Measurements from ENCODE around the gene PNISR.

Gene PNISR

GRCh38 chr6:99397287-99397686 is 27.8 kb downstream of the PNISR start:
- no peak for DNase-seq

- DNase-seq: peak; percentile 48
These were observed 31.2 kb downstream of the PNISR start, which contains the start of gene COQ3 for GRCh38 chr6:99393698-99394531. COQ3 (minus strand) TSS chr6:99394195; CDS start chr6:99394179, 16 bp downstream.

GRCh38 chr6:99393366-99393697 is 31.8 kb downstream of the PNISR start:
- no peak for DNase-seq

- no peak for DNase-seq
These were observed 34.2 kb downstream of the PNISR start for GRCh38 chr6:99390896-99391295.

- no peak for DNase-seq
These were observed 40.6 kb downstream of the PNISR start for GRCh38 chr6:99384507-99384906.

- DNase-seq: no peak
These were observed 46.5 kb downstream of the PNISR start for GRCh38 chr6:99378636-99379035.

GRCh38 chr6:99369533-99369932 is 55.6 kb downstream of the PNISR start:
- DNase-seq: no peak

- DNase-seq: no peak
These were observed 58.3 kb downstream of the PNISR start for GRCh38 chr6:99366852-99367251.

GRCh38 chr6:99364026-99364425 is 61.1 kb downstream of the PNISR start:
- no peak for DNase-seq

- no peak for DNase-seq
These were observed 62.3 kb downstream of the PNISR start for GRCh38 chr6:99362678-99363268.

- DNase-seq: no peak
These were observed 65.3 kb downstream of the PNISR start for GRCh38 chr6:99359800-99360199.

- DNase-seq: no peak
These were observed 68.5 kb downstream of the PNISR start for GRCh38 chr6:99356641-99357040.

GRCh38 chr6:99354983-99355382 is 70.1 kb downstream of the PNISR start:
- no peak for DNase-seq

- no peak for DNase-seq
These were observed 72.0 kb downstream of the PNISR start for GRCh38 chr6:99353126-99353525.

GRCh38 chr6:99350573-99350972 is 74.5 kb downstream of the PNISR start:
- no peak for DNase-seq

- DNase-seq: peak; percentile 52
These were observed 75.7 kb downstream of the PNISR start, which contains the start of gene FAXC for GRCh38 chr6:99349171-99350141. FAXC (minus strand) TSS chr6:99349674; CDS start chr6:99349372, 302 bp downstream.

GRCh38 chr6:99348288-99349170 is 76.6 kb downstream of the PNISR start:
- no peak for DNase-seq

Data from NCI-H1048 (cell line).